ENCODE results near the gene LGALS4. TPM values are rescaled to one million over a fixed set of nuclear protein-coding genes. Genes with fewer than 3 reads are reported as not detected.
A peak's percentile ranks its signal among the peaks of the same experiment; 100 is the strongest.
"Not testable (repeated sequence)": the region's sequence is repeated elsewhere in the genome, so short reads cannot be mapped to it uniquely, and the experiment has no call there.

LGALS4 gene
- 0.11 TPM for polyA plus RNA-seq (2013, experiment 1 of 2)
- 0.15 TPM for polyA plus RNA-seq (2013, experiment 2 of 2)

GRCh38 chr19:38812841-38813320 is at the start of gene LGALS4:
Gene LGALS4, minus strand, starts transcription at chr19:38812945. Its CDS starts 59 bp downstream, at chr19:38812886.
- H2AFZ ChIP-seq (ENCODE audit: low read depth, low read length): no peak within 1 kb of the TSS
- no peak within 1 kb of the TSS for H3K4me2 ChIP-seq (ENCODE audit: low read length, poor library complexity, severe bottlenecking)
- no peak within 1 kb of the TSS for H3K18ac ChIP-seq (ENCODE audit: low read depth in 1 of 2, low read length in 2 of 2)
- DNase-seq: no peak
- H3K27ac ChIP-seq (ENCODE audit: low read length, poor library complexity, severe bottlenecking): no peak within 1 kb of the TSS
- no peak within 1 kb of the TSS for H2BK5ac ChIP-seq (ENCODE audit: low read depth, low read length, poor library complexity, severe bottlenecking)
- H3K23ac ChIP-seq (ENCODE audit: low read length in 2 of 2): no peak within 1 kb of the TSS
- H3K27me3 ChIP-seq (ENCODE audit: control insufficient read depth in 1 of 2, insufficient read depth in 1 of 2, low read length in 2 of 2): no peaks in the 10 kb centered on the region
- H3K14ac ChIP-seq (ENCODE audit: low read length in 2 of 2): no peak within 1 kb of the TSS
- H3K36me3 ChIP-seq (ENCODE audit: control insufficient read depth in 1 of 2, insufficient read depth in 2 of 2, low read depth in 1 of 2, low read length in 2 of 2): peaks cover 28 to 31% of the 10 kb centered on the region in 2 experiments
- H2AK5ac ChIP-seq (ENCODE audit: low read length, severe bottlenecking): no peak within 1 kb of the TSS
- H2BK15ac ChIP-seq (ENCODE audit: low read depth, poor library complexity, severe bottlenecking): no peak within 1 kb of the TSS
- H3K4me3 ChIP-seq (ENCODE audit: insufficient read depth in 1 of 2, low read depth in 1 of 2, low read length in 2 of 2): no peak within 1 kb of the TSS
- no peak within 1 kb of the TSS for H3K4ac ChIP-seq (ENCODE audit: low read depth in 1 of 2, low read length in 2 of 2)
- no peak within 1 kb of the TSS for H4K8ac ChIP-seq (ENCODE audit: low read length)
- no peak within 1 kb of the TSS for H2BK12ac ChIP-seq (ENCODE audit: low read length in 2 of 2)
- H2BK120ac ChIP-seq (ENCODE audit: low read depth, low read length): no peak within 1 kb of the TSS
- no peak within 1 kb of the TSS for H3K9ac ChIP-seq (ENCODE audit: low read length)
- H3K9me3 ChIP-seq (ENCODE audit: control insufficient read depth, low read length): no peaks in the 10 kb centered on the region
- 91% methylated on average over 13 of the region's 15 CpGs for WGBS
- peaks cover 6% of the 10 kb centered on the region for H3K4me1 ChIP-seq (ENCODE audit: control insufficient read depth, insufficient read depth, low read depth, low read length)
- H3K79me1 ChIP-seq (replicated peaks; ENCODE audit: low read length, poor library complexity, severe bottlenecking): no peaks in the 10 kb centered on the region
- no peak within 1 kb of the TSS for H4K91ac ChIP-seq (ENCODE audit: low read length)

- no peak for DNase-seq
- Histone ChIP-seq H3K4me3 (ENCODE audit: insufficient read depth in 1 of 2, low read depth in 1 of 2, low read length in 2 of 2) (no peak overlapping the region), H2BK15ac (ENCODE audit: low read depth, poor library complexity, severe bottlenecking) (no peak overlapping the region), H2AFZ (ENCODE audit: low read depth, low read length) (no peak overlapping the region), H3K36me3 (ENCODE audit: control insufficient read depth in 1 of 2, insufficient read depth in 2 of 2, low read depth in 1 of 2, low read length in 2 of 2) (no peaks in the 10 kb centered on the region), H3K14ac (ENCODE audit: low read length in 2 of 2) (no peak overlapping the region), H2BK120ac (ENCODE audit: low read depth, low read length) (no peak overlapping the region), H3K18ac (ENCODE audit: low read depth in 1 of 2, low read length in 2 of 2) (peak overlapping the region in 1 of 2 experiments; percentile 40), H3K4me1 (ENCODE audit: control insufficient read depth, insufficient read depth, low read depth, low read length) (peaks cover 9% of the 10 kb centered on the region), H3K27ac (ENCODE audit: low read length, poor library complexity, severe bottlenecking) (no peak overlapping the region), H3K23ac (ENCODE audit: low read length in 2 of 2) (no peak overlapping the region), H3K4me2 (ENCODE audit: low read length, poor library complexity, severe bottlenecking) (no peak overlapping the region), H2BK5ac (ENCODE audit: low read depth, low read length, poor library complexity, severe bottlenecking) (no peak overlapping the region), H3K9ac (ENCODE audit: low read length) (no peak overlapping the region), H2BK12ac (ENCODE audit: low read length in 2 of 2) (no peak overlapping the region), H3K27me3 (ENCODE audit: control insufficient read depth in 1 of 2, insufficient read depth in 1 of 2, low read length in 2 of 2) (no peaks in the 10 kb centered on the region), H3K9me3 (ENCODE audit: control insufficient read depth, low read length) (no peaks in the 10 kb centered on the region), H3K4ac (ENCODE audit: low read depth in 1 of 2, low read length in 2 of 2) (no peak overlapping the region), H4K8ac (ENCODE audit: low read length) (no peak overlapping the region), H2AK5ac (ENCODE audit: low read length, severe bottlenecking) (no peak overlapping the region), H4K91ac (ENCODE audit: low read length) (no peak overlapping the region), H3K79me1 (replicated peaks; ENCODE audit: low read length, poor library complexity, severe bottlenecking) (no peaks in the 10 kb centered on the region)
- 89% methylated on average over 3 of the region's 3 CpGs for WGBS
Observed at GRCh38 chr19:38861368-38861767, 48.6 kb upstream of the LGALS4 start.

- H3K4me1 ChIP-seq (ENCODE audit: control insufficient read depth, insufficient read depth, low read depth, low read length); H3K23ac ChIP-seq (ENCODE audit: low read length in 2 of 2); H3K36me3 ChIP-seq (ENCODE audit: control insufficient read depth in 1 of 2, insufficient read depth in 2 of 2, low read depth in 1 of 2, low read length in 2 of 2); H2BK12ac ChIP-seq (ENCODE audit: low read length in 2 of 2); H3K9ac ChIP-seq (ENCODE audit: low read length); H3K79me1 ChIP-seq (replicated peaks; ENCODE audit: low read length, poor library complexity, severe bottlenecking); H2BK5ac ChIP-seq (ENCODE audit: low read depth, low read length, poor library complexity, severe bottlenecking); H2BK120ac ChIP-seq (ENCODE audit: low read depth, low read length); H3K4me3 ChIP-seq (ENCODE audit: insufficient read depth in 1 of 2, low read depth in 1 of 2, low read length in 2 of 2); H3K9me3 ChIP-seq (ENCODE audit: control insufficient read depth, low read length); H4K91ac ChIP-seq (ENCODE audit: low read length); H3K27ac ChIP-seq (ENCODE audit: low read length, poor library complexity, severe bottlenecking); H3K18ac ChIP-seq (ENCODE audit: low read depth in 1 of 2, low read length in 2 of 2); H3K4me2 ChIP-seq (ENCODE audit: low read length, poor library complexity, severe bottlenecking); H2AK5ac ChIP-seq (ENCODE audit: low read length, severe bottlenecking); H3K4ac ChIP-seq (ENCODE audit: low read depth in 1 of 2, low read length in 2 of 2); DNase-seq; H2AFZ ChIP-seq (ENCODE audit: low read depth, low read length); H4K8ac ChIP-seq (ENCODE audit: low read length); H3K27me3 ChIP-seq (ENCODE audit: control insufficient read depth in 1 of 2, insufficient read depth in 1 of 2, low read length in 2 of 2); H3K14ac ChIP-seq (ENCODE audit: low read length in 2 of 2); H2BK15ac ChIP-seq (ENCODE audit: low read depth, poor library complexity, severe bottlenecking): not testable (repeated sequence)
- WGBS: 68% methylated on average over 18 of the region's 21 CpGs
Observed at GRCh38 chr19:38859631-38860204, 47.0 kb upstream of the LGALS4 start.

- Histone ChIP-seq H4K8ac (ENCODE audit: low read length) (no peak overlapping the region), H2BK15ac (ENCODE audit: low read depth, poor library complexity, severe bottlenecking) (no peak overlapping the region), H3K18ac (ENCODE audit: low read depth in 1 of 2, low read length in 2 of 2) (no peak overlapping the region), H2BK120ac (ENCODE audit: low read depth, low read length) (no peak overlapping the region), H3K9me3 (ENCODE audit: control insufficient read depth, low read length) (no peaks in the 10 kb centered on the region), H3K23ac (ENCODE audit: low read length in 2 of 2) (no peak overlapping the region), H3K4me1 (ENCODE audit: control insufficient read depth, insufficient read depth, low read depth, low read length) (peaks cover 7% of the 10 kb centered on the region), H3K4me3 (ENCODE audit: insufficient read depth in 1 of 2, low read depth in 1 of 2, low read length in 2 of 2) (no peak overlapping the region), H3K4me2 (ENCODE audit: low read length, poor library complexity, severe bottlenecking) (no peak overlapping the region), H3K27me3 (ENCODE audit: control insufficient read depth in 1 of 2, insufficient read depth in 1 of 2, low read length in 2 of 2) (no peaks in the 10 kb centered on the region), H3K27ac (ENCODE audit: low read length, poor library complexity, severe bottlenecking) (no peak overlapping the region), H3K79me1 (replicated peaks; ENCODE audit: low read length, poor library complexity, severe bottlenecking) (peaks cover 1% of the 10 kb centered on the region), H3K14ac (ENCODE audit: low read length in 2 of 2) (no peak overlapping the region), H2AFZ (ENCODE audit: low read depth, low read length) (no peak overlapping the region), H2BK12ac (ENCODE audit: low read length in 2 of 2) (no peak overlapping the region), H2AK5ac (ENCODE audit: low read length, severe bottlenecking) (no peak overlapping the region), H2BK5ac (ENCODE audit: low read depth, low read length, poor library complexity, severe bottlenecking) (no peak overlapping the region), H4K91ac (ENCODE audit: low read length) (no peak overlapping the region), H3K36me3 (ENCODE audit: control insufficient read depth in 1 of 2, insufficient read depth in 2 of 2, low read depth in 1 of 2, low read length in 2 of 2) (no peaks in the 10 kb centered on the region), H3K4ac (ENCODE audit: low read depth in 1 of 2, low read length in 2 of 2) (no peak overlapping the region), H3K9ac (ENCODE audit: low read length) (no peak overlapping the region)
- no peak for DNase-seq
- WGBS: 96% methylated on average over 3 of the region's 3 CpGs
Observed at GRCh38 chr19:38856813-38857212, 44.1 kb upstream of the LGALS4 start.
